HepG2 (cell line): ENCODE results near the gene C1orf159. TPM values are rescaled to one million over a fixed set of nuclear protein-coding genes. Genes with fewer than 3 reads are reported as not detected.

Experiments used
- ATAC-seq: fragments of 200-7000 bp; cut with Tn5 transposase; 3 replicates; pipeline ENCODE4 v1.9.1; 2020; ENCODE audit warnings: mild to moderate bottlenecking, moderate library complexity
- BruUV-seq: library from RNA; stranded (reverse); fragments of 400-500 nt; replicated peaks from 2 replicates; lab custom pipeline; 2021; lab: Mats Ljungman, UMichigan
- CTCF ChIA-PET: fragments of 300-600 bp; formaldehyde crosslinking; extraction: SDS; loops from one replicate; lab custom pipeline; 2021; ENCODE audit warnings: low total read pairs, inconsistent platforms, low intra/inter-chr PET ratio; lab: Yijun Ruan, JAX
- POLR2A ChIA-PET: fragments of 350-600 bp; sonication (Branson Sonifier 250); formaldehyde crosslinking; loops from one replicate; lab custom pipeline; 2020; ENCODE audit warnings: antibody characterized with exemption, inconsistent platforms; lab: Yijun Ruan, JAX
- DNase-seq: peaks from one replicate; pipeline ENCODE4 v3.0.0-alpha.2; 2015; ENCODE audit warnings: low spot score
- FAIRE-seq: peaks from 3 replicates; lab custom pipeline; 2011; peaks lifted over from hg19 to GRCh38; lab: Jason Lieb, UNC
- H2AFZ ChIP-seq: one replicate; pipeline ENCODE4 v1.6.1; 2011; ENCODE audit warnings: low read length, inconsistent platforms
- H3K27ac ChIP-seq: fragments of 300-600 bp; 3 replicates; pipeline ENCODE4 v1.8.0; 2011; ENCODE audit warnings: mixed run types, mild to moderate bottlenecking, mixed read lengths, low read length, inconsistent platforms; ENCODE audit not compliant: insufficient read depth; ENCODE audit errors: extremely low read length
- H3K27me3 ChIP-seq, 2 experiments: fragments of 200-600 bp in 1 of 2; 2 replicates in 1 of 2; 3 replicates in 1 of 2; pipeline versions ENCODE4 v1.6.0 to v1.8.0; 2011; ENCODE audit warnings: low read length in 2 of 2, mild to moderate bottlenecking in 2 of 2, moderate library complexity in 2 of 2, inconsistent platforms in 1 of 2; ENCODE audit not compliant: insufficient read depth in 2 of 2, control insufficient read depth in 1 of 2
- H3K36me3 ChIP-seq, 2 experiments: fragments of 200-600 bp in 1 of 2; replicated peaks in 1 of 2; 2 replicates in 1 of 2; 3 replicates in 1 of 2; pipeline versions ENCODE4 v1.5.1 to v1.8.0; 2011; ENCODE audit warnings: low read length in 2 of 2, inconsistent platforms in 1 of 2; ENCODE audit not compliant: insufficient read depth in 2 of 2, control insufficient read depth in 1 of 2
- H3K4me1 ChIP-seq: 2 replicates; pipeline ENCODE4 v1.5.1; 2012; ENCODE audit warnings: low read length, inconsistent platforms; ENCODE audit not compliant: insufficient read depth
- H3K4me2 ChIP-seq: 2 replicates; pipeline ENCODE4 v1.6.0; 2011; ENCODE audit warnings: low read depth, low read length, inconsistent platforms
- H3K4me3 ChIP-seq, 3 experiments: fragments of 200-600 bp in 1 of 3; sonication (generic), shearing (Covaris generic) in 1 of 3; replicated peaks in 1 of 3; 2 replicates each; pipeline ENCODE4 v1.5.1; 2011 to 2016; ENCODE audit warnings: low read length in 3 of 3, inconsistent platforms in 2 of 3, low read depth in 2 of 3, mild to moderate bottlenecking in 2 of 3, control low read depth in 1 of 3, mixed read lengths in 1 of 3; ENCODE audit not compliant: insufficient read depth in 1 of 3
- H3K79me2 ChIP-seq: one replicate; pipeline ENCODE4 v1.6.1; 2011; ENCODE audit warnings: low read length, inconsistent platforms; ENCODE audit not compliant: insufficient read depth
- H3K9ac ChIP-seq: 2 replicates; pipeline ENCODE4 v1.6.0; 2011; ENCODE audit warnings: mild to moderate bottlenecking, low read depth, low read length, inconsistent platforms; ENCODE audit not compliant: insufficient read depth
- H3K9me3 ChIP-seq: 2 replicates; pipeline ENCODE4 v1.5.1; 2012; ENCODE audit warnings: mild to moderate bottlenecking, low read length
- H4K20me1 ChIP-seq: 2 replicates; pipeline ENCODE4 v1.6.0; 2011; ENCODE audit warnings: inconsistent platforms, mild to moderate bottlenecking, low read length, moderate library complexity; ENCODE audit not compliant: insufficient read depth
- CBX5 ChIP-seq: sonication (generic); formaldehyde crosslinking; IDR thresholded peaks from 2 replicates; pipeline ENCODE4 v1.4.0; 2020; ENCODE audit warnings: missing genetic modification reagents, borderline replicate concordance
- HMGA1 ChIP-seq: sonication (generic); formaldehyde crosslinking; conservative IDR thresholded peaks from 2 replicates; pipeline ENCODE4 v1.4.0; 2020; ENCODE audit warnings: missing genetic modification reagents
- IKZF5 ChIP-seq: IDR thresholded peaks from 2 replicates; pipeline ENCODE4 v1.6.1; 2018; ENCODE audit warnings: missing genetic modification reagents, mild to moderate bottlenecking, missing compliant biosample characterization
- NCOA2 ChIP-seq: sonication (generic); formaldehyde crosslinking; IDR thresholded peaks from 2 replicates; pipeline ENCODE4 v1.8.0; 2022; ENCODE audit warnings: inconsistent platforms
- TFAP4 ChIP-seq: sonication (generic); IDR thresholded peaks from 2 replicates; pipeline ENCODE4 v1.6.1; 2016; ENCODE audit warnings: low read depth, borderline replicate concordance
- ZBTB4 ChIP-seq: sonication (generic); formaldehyde crosslinking; IDR thresholded peaks from 2 replicates; pipeline ENCODE4 v1.4.0; 2020; ENCODE audit warnings: missing genetic modification reagents, mild to moderate bottlenecking, borderline replicate concordance
- ZNF124 ChIP-seq: sonication (generic); formaldehyde crosslinking; IDR thresholded peaks from 2 replicates; pipeline ENCODE4 v1.4.0; 2020; ENCODE audit warnings: missing genetic modification reagents
- ZNF235 ChIP-seq: sonication (generic); formaldehyde crosslinking; IDR thresholded peaks from 2 replicates; pipeline ENCODE4 v1.8.1; 2023; ENCODE audit warnings: mild to moderate bottlenecking, missing genetic modification reagents, borderline replicate concordance
- ZNF292 ChIP-seq: sonication (generic); formaldehyde crosslinking; IDR thresholded peaks from 2 replicates; pipeline ENCODE4 v1.8.1; 2022; ENCODE audit warnings: mild to moderate bottlenecking, low read depth, missing genetic modification reagents, borderline replicate concordance
- ZNF343 ChIP-seq: sonication (generic); formaldehyde crosslinking; IDR thresholded peaks from 2 replicates; pipeline ENCODE4 v1.4.0; 2020; ENCODE audit warnings: mild to moderate bottlenecking, missing genetic modification reagents
- ZNF580 ChIP-seq: IDR thresholded peaks from 2 replicates; pipeline ENCODE4 v1.6.1; 2016; ENCODE audit warnings: low read depth, borderline replicate concordance
- ZNF704 ChIP-seq: sonication (generic); formaldehyde crosslinking; IDR thresholded peaks from 2 replicates; pipeline ENCODE4 v1.8.1; 2023; ENCODE audit warnings: mild to moderate bottlenecking, inconsistent platforms, moderate library complexity, missing genetic modification reagents, borderline replicate concordance
- WGBS: methylation state at CpG from one replicate; pipeline ENCODE4 v1.1.6; 2017; ENCODE audit warnings: low lambda C conversion rate; 5-methylcytosine and 5-hydroxymethylcytosine counted together
- in situ Hi-C: cut with HindIII; loops from 2 replicates; pipeline ENCODE4 v1.10.0; 2017; ENCODE audit warnings: low pct_unique_long_range_greater_than_20kb; ENCODE audit not compliant: extremely low pct_ligation_motif_present
- intact Hi-C: fragments of 100-400 bp; cut with micrococcal nuclease; formaldehyde crosslinking; loops from one replicate; pipeline ENCODE4 v1.10.0; 2022; ENCODE audit not compliant: unreplicated experiment
- polyA plus RNA-seq, 8 experiments: library from polyadenylated mRNA; depleted of rRNA in 3 of 8; stranded (reverse) in 7 of 8; unstranded in 1 of 8; fragments of >200 nt; fragmentation: Illumina TruSeq in 4 of 8; extraction: Trizol in 4 of 8; gene quantifications; 2 replicates each; pipeline versions ENCODE4 v1.2.1 to v1.2.3, GENCODE V29; 2011 to 2016; ENCODE audit warnings: low read depth in 4 of 8, missing spikeins in 1 of 8, mixed read lengths in 1 of 8; ENCODE audit not compliant: insufficient read depth in 1 of 8
- total RNA-seq, 5 experiments: library from RNA; depleted of rRNA; stranded (reverse); fragments of >200 nt; fragmentation: Illumina TruSeq; extraction: Trizol; gene quantifications; 2 replicates each; pipeline ENCODE4 v1.2.3, GENCODE V29; 2016; ENCODE audit warnings: low read depth in 1 of 5

Gene C1orf159
- total and polyA plus RNA-seq, 2 of the 13 experiments (the other 11 are each of a cell fraction or from before 2014, with no cell fraction given), result 3.8 to 6.7 TPM

- FAIRE-seq, result peak; percentile 47
- peak; percentile 66 for ATAC-seq
- Histone ChIP-seq H3K27me3 (peaks cover 2 to 28% of the 10 kb centered on the region in 2 experiments; a peak in 4 of 5 replicates), H4K20me1 (no peaks in the 10 kb centered on the region), H3K4me2 (peak overlapping the region; percentile 91), H3K36me3 (no peaks in the 10 kb centered on the region), H3K79me2 (peaks cover 2% of the 10 kb centered on the region), H3K9ac (peak overlapping the region; percentile 29), H2AFZ (no peak overlapping the region), H3K4me1 (peaks cover 58% of the 10 kb centered on the region), H3K4me3 (peak overlapping the region; percentile 41 to 72 (median 49)), H3K9me3 (no peaks in the 10 kb centered on the region), H3K27ac (no peak overlapping the region)
- ChIA-PET CTCF (interaction anchor here (1.0 to 1.5 kb wide), 2 partner anchors 108 to 109 kb away, joined by 3 to 5 read pairs; partner anchors contain the start of genes B3GALT6 and SDF4), POLR2A (interaction anchor here (0.9 to 4.2 kb wide), 4 partner anchors 9 to 168 kb away, joined by 3 to 93 read pairs (median 6); no protein-coding TSS in a partner anchor)
- peak; percentile 74 for DNase-seq
- no TSS peak for BruUV-seq
- WGBS, result 4% methylated on average over 10 of the region's 18 CpGs
- in situ Hi-C loops, result no loop called here
- intact Hi-C loops, result loop anchor here (5.0 kb wide), 3 partner anchors 109 to 169 kb away; partner anchors contain the start of genes B3GALT6 and SDF4
- TF ChIP-seq TFAP4 (no peak), CBX5 (CRISPR knock-in tag) (peak; percentile 62; the same call in 1 of the 2 replicates), ZNF704 (no peak), IKZF5 (peak; percentile 19; the same call in 1 of the 2 replicates), ZNF580 (CRISPR knock-in tag) (no peak), ZNF292 (CRISPR knock-in tag) (peak; percentile 55; the same call in 1 of the 2 replicates), HMGA1 (CRISPR knock-in tag) (no peak), ZNF235 (CRISPR knock-in tag) (0 out of 2 replicates have a peak, but pooled peaks have one; percentile 25), ZNF343 (CRISPR knock-in tag) (no peak), NCOA2 (CRISPR knock-in tag) (no peak), ZNF124 (peak; percentile 24; the same call in 1 of the 2 replicates), ZBTB4 (CRISPR knock-in tag) (no peak)
Observed at GRCh38 chr1:1122981-1123480, 7.1 kb upstream of the C1orf159 start.
